Chondrocyte (in vitro differentiated cells): ENCODE measurements around the gene ERC1. TPM values are rescaled to one million over a fixed set of nuclear protein-coding genes. Genes with fewer than 3 reads are reported as not detected.

Experiments
- DNase-seq: peaks from one replicate; pipeline ENCODE4 v3.0.0; 2021; ENCODE audit warnings: mixed read lengths, low spot score
- H3K27ac Mint-ChIP-seq: one replicate; pipeline ENCODE4 v1.8.0; 2021; ENCODE audit warnings: mild to moderate bottlenecking, moderate library complexity, mixed read lengths; ENCODE audit not compliant: unreplicated experiment
- H3K27me3 Mint-ChIP-seq: 2 replicates; pipeline ENCODE4 v1.8.0; 2021; ENCODE audit warnings: low read depth, mixed read lengths
- H3K36me3 Mint-ChIP-seq: 2 replicates; pipeline ENCODE4 v1.8.0; 2021; ENCODE audit warnings: low read depth, mixed read lengths
- H3K4me1 Mint-ChIP-seq: 2 replicates; pipeline ENCODE4 v1.8.0; 2021; ENCODE audit warnings: low read depth, mild to moderate bottlenecking, mixed read lengths
- H3K4me3 Mint-ChIP-seq: one replicate; pipeline ENCODE4 v1.8.0; 2021; ENCODE audit warnings: mild to moderate bottlenecking, moderate library complexity, mixed read lengths; ENCODE audit not compliant: unreplicated experiment
- H3K9me3 Mint-ChIP-seq: 2 replicates; pipeline ENCODE4 v1.8.0; 2021; ENCODE audit warnings: low read depth, mixed read lengths
- CTCF ChIP-seq: fragments of 200-600 bp; sonication (generic); IDR thresholded peaks from 2 replicates; pipeline ENCODE4 v1.5.0; 2021; ENCODE audit warnings: antibody characterized with exemption, mild to moderate bottlenecking, moderate library complexity
- total RNA-seq: library from RNA; stranded (reverse); gene quantifications from 3 replicates; pipeline ENCODE4 v1.2.1, GENCODE V29; 2021

Gene ERC1
- total RNA-seq, 1 donor from 2014 or later: 79.3 TPM

GRCh38 chr12:1501695-1502378 is 510.8 kb downstream of the ERC1 start:
- Mint-ChIP-seq H3K36me3 (peaks cover 2% of the 10 kb centered on the region), H3K27me3 (no peaks in the 10 kb centered on the region), H3K4me3 (no peak overlapping the region), H3K4me1 (peaks cover 48% of the 10 kb centered on the region), H3K9me3 (no peaks in the 10 kb centered on the region), H3K27ac (no peak overlapping the region)
- TF ChIP-seq CTCF: no peak
- no peak for DNase-seq

- TF ChIP-seq CTCF: no peak
- Mint-ChIP-seq H3K27ac (no peak overlapping the region), H3K4me3 (no peak overlapping the region), H3K9me3 (no peaks in the 10 kb centered on the region), H3K36me3 (peaks cover 2% of the 10 kb centered on the region), H3K27me3 (no peaks in the 10 kb centered on the region), H3K4me1 (peaks cover 43% of the 10 kb centered on the region)
- DNase-seq: no peak
Measured at GRCh38 chr12:1502379-1502720, 511.3 kb downstream of the ERC1 start.

- Mint-ChIP-seq H3K9me3 (no peaks in the 10 kb centered on the region), H3K27ac (no peak overlapping the region), H3K36me3 (peaks cover 2% of the 10 kb centered on the region), H3K27me3 (no peaks in the 10 kb centered on the region), H3K4me1 (peaks cover 39% of the 10 kb centered on the region), H3K4me3 (no peak overlapping the region)
- no peak for TF ChIP-seq CTCF
- no peak for DNase-seq
Measured at GRCh38 chr12:1502831-1503230, 511.8 kb downstream of the ERC1 start.

GRCh38 chr12:1503281-1503711 is 512.3 kb downstream of the ERC1 start:
- H3K9me3 Mint-ChIP-seq: no peaks in the 10 kb centered on the region
- peaks cover 34% of the 10 kb centered on the region for H3K4me1 Mint-ChIP-seq
- TF ChIP-seq CTCF: no peak
- peaks cover 2% of the 10 kb centered on the region for H3K36me3 Mint-ChIP-seq
- no peak overlapping the region for H3K4me3 Mint-ChIP-seq
- H3K27ac Mint-ChIP-seq: no peak overlapping the region
- no peak for DNase-seq
- no peaks in the 10 kb centered on the region for H3K27me3 Mint-ChIP-seq

- no peak overlapping the region for H3K4me3 Mint-ChIP-seq
- no peaks in the 10 kb centered on the region for H3K27me3 Mint-ChIP-seq
- no peak overlapping the region for H3K27ac Mint-ChIP-seq
- peaks cover 2% of the 10 kb centered on the region for H3K36me3 Mint-ChIP-seq
- peaks cover 32% of the 10 kb centered on the region for H3K4me1 Mint-ChIP-seq
- no peak for DNase-seq
- TF ChIP-seq CTCF: no peak
- no peaks in the 10 kb centered on the region for H3K9me3 Mint-ChIP-seq
Measured at GRCh38 chr12:1504304-1504894, 513.4 kb downstream of the ERC1 start.
